ENCODE measurements around the gene MAP3K20.

The MAP3K20 gene

DNA sequence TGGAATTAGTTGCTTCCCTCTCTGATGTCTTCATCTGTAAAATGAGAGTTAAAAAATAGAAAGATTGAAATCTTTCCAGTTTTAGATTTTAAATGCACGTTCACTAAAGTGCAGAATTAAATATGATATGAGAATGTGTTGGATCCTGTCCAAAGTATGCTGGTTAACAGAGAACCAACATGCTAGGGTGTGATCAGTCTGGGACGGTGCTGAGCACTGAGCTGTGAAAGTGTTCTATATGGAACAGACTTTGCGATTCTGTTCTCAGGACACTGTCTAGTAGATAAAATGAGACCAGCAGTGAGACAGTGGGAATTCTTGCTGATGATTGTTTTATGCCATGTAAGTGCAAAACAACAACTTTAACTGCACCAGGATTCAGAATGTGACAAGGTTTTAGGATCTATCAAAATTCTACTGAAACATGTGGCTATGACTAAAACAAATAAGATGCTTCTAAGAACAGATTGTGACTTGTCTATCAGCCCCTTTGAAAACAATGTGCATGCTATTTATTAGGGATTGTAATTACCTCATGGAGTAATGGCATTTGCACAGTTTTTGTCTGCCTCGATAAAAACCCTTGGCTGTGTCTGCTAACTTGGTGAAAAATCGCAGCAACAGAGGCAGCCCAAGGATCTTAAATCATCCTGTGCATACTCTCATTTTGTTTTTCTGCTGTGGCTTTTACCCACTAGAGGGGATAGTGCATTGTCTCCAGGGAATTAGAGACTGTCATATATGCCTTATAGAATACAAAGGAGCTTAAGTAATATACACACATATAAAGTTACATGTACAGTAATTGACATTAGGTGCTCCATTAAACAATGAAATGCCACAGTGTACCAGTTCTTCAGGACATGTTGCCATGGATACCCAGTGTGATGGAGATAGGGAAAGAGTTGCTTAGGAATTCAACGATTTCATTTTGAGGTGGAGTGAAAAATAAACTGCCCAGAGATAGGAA lies 55.1 kb downstream of the MAP3K20 start:
- Histone ChIP-seq H3K4me3 (ENCODE audit: low read depth in 1 of 2, low read length in 2 of 2) (no peak overlapping the region), H3K79me2 (ENCODE audit: insufficient read depth, low read length) (no peaks in the 10 kb centered on the region; the same call in 1 of the 2 replicates), H4K20me1 (ENCODE audit: insufficient read depth, low read length) (peaks cover 13% of the 10 kb centered on the region; the same call in 1 of the 2 replicates), H3K4me2 (ENCODE audit: insufficient read depth, low read length) (no peak overlapping the region), H3K4me1 (ENCODE audit: insufficient read depth, low read length) (peaks cover 14% of the 10 kb centered on the region), H2AFZ (ENCODE audit: low read depth, low read length) (no peak overlapping the region), H3K27ac (ENCODE audit: low read length) (no peak overlapping the region), H3K36me3 (ENCODE audit: insufficient read depth, low read length) (no peaks in the 10 kb centered on the region; the same call in 1 of the 2 replicates), H3K9ac (ENCODE audit: low read depth, low read length) (no peak overlapping the region), H3K27me3 (ENCODE audit: insufficient read depth, low read length, poor library complexity) (no peaks in the 10 kb centered on the region), H3K9me3 (ENCODE audit: insufficient read depth, low read length, severe bottlenecking) (no peaks in the 10 kb centered on the region)
- ATAC-seq (ENCODE audit: insufficient read depth, low read depth) (no peak), DNase-seq (no peak)
- no peak for TF ChIP-seq EZH2 (IDR thresholded peaks at IDR 0.05; ENCODE audit: borderline replicate concordance, low read depth, low read length, severe bottlenecking)
- TF ChIP-seq, protein P1, sequence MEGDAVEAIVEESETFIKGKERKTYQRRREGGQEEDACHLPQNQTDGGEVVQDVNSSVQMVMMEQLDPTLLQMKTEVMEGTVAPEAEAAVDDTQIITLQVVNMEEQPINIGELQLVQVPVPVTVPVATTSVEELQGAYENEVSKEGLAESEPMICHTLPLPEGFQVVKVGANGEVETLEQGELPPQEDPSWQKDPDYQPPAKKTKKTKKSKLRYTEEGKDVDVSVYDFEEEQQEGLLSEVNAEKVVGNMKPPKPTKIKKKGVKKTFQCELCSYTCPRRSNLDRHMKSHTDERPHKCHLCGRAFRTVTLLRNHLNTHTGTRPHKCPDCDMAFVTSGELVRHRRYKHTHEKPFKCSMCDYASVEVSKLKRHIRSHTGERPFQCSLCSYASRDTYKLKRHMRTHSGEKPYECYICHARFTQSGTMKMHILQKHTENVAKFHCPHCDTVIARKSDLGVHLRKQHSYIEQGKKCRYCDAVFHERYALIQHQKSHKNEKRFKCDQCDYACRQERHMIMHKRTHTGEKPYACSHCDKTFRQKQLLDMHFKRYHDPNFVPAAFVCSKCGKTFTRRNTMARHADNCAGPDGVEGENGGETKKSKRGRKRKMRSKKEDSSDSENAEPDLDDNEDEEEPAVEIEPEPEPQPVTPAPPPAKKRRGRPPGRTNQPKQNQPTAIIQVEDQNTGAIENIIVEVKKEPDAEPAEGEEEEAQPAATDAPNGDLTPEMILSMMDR (IDR thresholded peaks at IDR 0.05; ENCODE audit: borderline replicate concordance, extremely low read depth, low read length, poor library complexity, severe bottlenecking), result no peak

DNA sequence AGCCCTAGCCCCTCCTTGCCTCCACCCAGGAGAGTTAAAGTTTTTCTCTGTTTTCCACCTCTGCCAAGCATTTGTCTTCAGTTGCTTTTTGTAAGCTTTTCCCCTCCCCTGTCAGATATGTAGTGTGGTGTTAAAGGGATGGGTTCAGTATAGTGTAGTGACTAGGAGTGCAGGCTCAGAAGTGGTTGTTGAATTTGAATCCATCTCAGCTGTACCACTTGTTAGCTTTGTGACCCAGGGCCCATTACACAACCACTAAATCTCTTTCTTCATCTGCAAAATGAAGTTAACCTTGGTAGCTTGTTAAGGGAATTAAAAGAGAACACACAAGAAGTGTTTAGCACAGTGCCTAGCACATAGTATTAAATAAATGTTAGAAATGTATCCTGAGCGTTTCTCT lies 56.9 kb downstream of the MAP3K20 start:
- Histone ChIP-seq H3K4me2 (ENCODE audit: insufficient read depth, low read length) (no peak overlapping the region), H3K4me3 (ENCODE audit: low read depth in 1 of 2, low read length in 2 of 2) (no peak overlapping the region), H3K9ac (ENCODE audit: low read depth, low read length) (no peak overlapping the region), H3K36me3 (ENCODE audit: insufficient read depth, low read length) (no peaks in the 10 kb centered on the region; the same call in 1 of the 2 replicates), H4K20me1 (ENCODE audit: insufficient read depth, low read length) (peaks cover 23% of the 10 kb centered on the region; the same call in 1 of the 2 replicates), H3K79me2 (ENCODE audit: insufficient read depth, low read length) (no peaks in the 10 kb centered on the region; the same call in 1 of the 2 replicates), H3K27me3 (ENCODE audit: insufficient read depth, low read length, poor library complexity) (no peaks in the 10 kb centered on the region), H3K27ac (ENCODE audit: low read length) (no peak overlapping the region), H2AFZ (ENCODE audit: low read depth, low read length) (no peak overlapping the region), H3K9me3 (ENCODE audit: insufficient read depth, low read length, severe bottlenecking) (no peaks in the 10 kb centered on the region), H3K4me1 (ENCODE audit: insufficient read depth, low read length) (peaks cover 29% of the 10 kb centered on the region)
- ATAC-seq (ENCODE audit: insufficient read depth, low read depth) (no peak), DNase-seq (no peak)
- no peak for TF ChIP-seq EZH2 (IDR thresholded peaks at IDR 0.05; ENCODE audit: borderline replicate concordance, low read depth, low read length, severe bottlenecking)
- TF ChIP-seq, protein P1 (IDR thresholded peaks at IDR 0.05; ENCODE audit: borderline replicate concordance, extremely low read depth, low read length, poor library complexity, severe bottlenecking), result no peak

DNA sequence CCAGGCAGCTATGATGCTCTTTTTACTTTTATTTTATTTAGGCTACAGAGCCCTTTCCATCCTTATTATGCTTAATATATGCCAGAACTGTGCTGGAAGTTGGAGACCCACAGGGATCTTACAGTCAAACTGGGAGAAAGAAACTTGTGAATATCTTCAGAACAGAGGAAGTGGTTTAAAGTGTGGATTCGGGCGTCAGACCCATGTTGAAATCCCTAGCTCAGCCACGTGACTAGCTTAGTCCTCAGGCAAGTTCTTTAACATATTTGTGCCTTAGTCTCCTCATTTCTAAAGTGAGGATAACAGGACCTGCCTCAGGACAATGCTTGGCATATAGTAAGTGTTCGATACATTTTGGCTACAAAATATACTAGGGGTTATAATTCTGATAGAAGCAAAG lies 59.1 kb downstream of the MAP3K20 start:
- Histone ChIP-seq H3K27me3 (ENCODE audit: insufficient read depth, low read length, poor library complexity) (no peaks in the 10 kb centered on the region), H3K9ac (ENCODE audit: low read depth, low read length) (no peak overlapping the region), H3K4me3 (ENCODE audit: low read depth in 1 of 2, low read length in 2 of 2) (no peak overlapping the region), H2AFZ (ENCODE audit: low read depth, low read length) (no peak overlapping the region), H4K20me1 (ENCODE audit: insufficient read depth, low read length) (peaks cover 23% of the 10 kb centered on the region; the same call in 1 of the 2 replicates), H3K4me2 (ENCODE audit: insufficient read depth, low read length) (no peak overlapping the region), H3K27ac (ENCODE audit: low read length) (no peak overlapping the region), H3K36me3 (ENCODE audit: insufficient read depth, low read length) (no peaks in the 10 kb centered on the region), H3K9me3 (ENCODE audit: insufficient read depth, low read length, severe bottlenecking) (no peaks in the 10 kb centered on the region), H3K4me1 (ENCODE audit: insufficient read depth, low read length) (peaks cover 29% of the 10 kb centered on the region), H3K79me2 (ENCODE audit: insufficient read depth, low read length) (no peaks in the 10 kb centered on the region; the same call in 1 of the 2 replicates)
- DNase-seq (no peak), ATAC-seq (ENCODE audit: insufficient read depth, low read depth) (no peak)
- TF ChIP-seq, protein P1 (IDR thresholded peaks at IDR 0.05; ENCODE audit: borderline replicate concordance, extremely low read depth, low read length, poor library complexity, severe bottlenecking), result no peak
- no peak for TF ChIP-seq EZH2 (IDR thresholded peaks at IDR 0.05; ENCODE audit: borderline replicate concordance, low read depth, low read length, severe bottlenecking)

All from DND-41 (cell line).